Right lobe of liver (tissue), 6 donors: Measurements from ENCODE around the gene ELK3. TPM values are rescaled to one million over a fixed set of nuclear protein-coding genes. Genes with fewer than 3 reads are reported as not detected.

ENCODE experiments used
- ATAC-seq, 4 donors: fragments of 200-7000 bp; cut with Tn5 transposase; one replicate each; pipeline ENCODE4 v1.9.1; 2020; ENCODE audit warnings: mild to moderate bottlenecking in 4 of 4, moderate library complexity in 4 of 4
- DNase-seq, 3 donors: peaks; one replicate each; pipeline ENCODE4 v3.0.0-alpha.2; 2020
- H3K27ac ChIP-seq, 3 donors: fragments of 200-600 bp; one replicate each; pipeline ENCODE4 v1.8.0; 2022
- H3K27me3 ChIP-seq, 2 donors: fragments of 200-600 bp; one replicate each; pipeline ENCODE4 v1.8.0; 2022
- H3K36me3 ChIP-seq, 4 donors: fragments of 200-600 bp; sonication (generic) in 1 of 4; one replicate each; pipeline versions ENCODE4 v1.5.1 to v1.8.0; 2017 to 2022; ENCODE audit warnings: control low read depth in 1 of 4
- H3K4me1 ChIP-seq, 4 donors: fragments of 200-600 bp; sonication (generic) in 1 of 4; one replicate each; pipeline versions ENCODE4 v1.5.1 to v1.8.0; 2017 to 2022; ENCODE audit warnings: control low read depth in 1 of 4
- H3K4me3 ChIP-seq, 3 donors: fragments of 200-600 bp; one replicate each; pipeline ENCODE4 v1.8.0; 2022
- H3K9me3 ChIP-seq, 4 donors: fragments of 200-600 bp; sonication (generic) in 1 of 4; one replicate each; pipeline versions ENCODE4 v1.5.1 to v1.8.0; 2017 to 2022; ENCODE audit warnings: control low read depth in 1 of 4
- POLR2A ChIP-seq: fragments of 450-650 bp; IDR thresholded peaks from one replicate; pipeline ENCODE4 v1.6.1; 2017; ENCODE audit warnings: antibody characterized with exemption, mild to moderate bottlenecking
- WGBS: methylation state at CpG from one replicate; pipeline ENCODE4 v1.1.6; 2018; ENCODE audit warnings: low coverage, low lambda C conversion rate; ENCODE audit not compliant: insufficient coverage; ENCODE audit errors: missing lambda C conversion rate; 5-methylcytosine and 5-hydroxymethylcytosine counted together
- intact Hi-C, 2 donors: fragments of 100-400 bp; cut with DNase I; formaldehyde crosslinking; loops; one replicate each; pipeline versions ENCODE4 v1.11.2 to v1.14.1; 2022
- total RNA-seq, 6 experiments: library from RNA; depleted of rRNA in 2 of 6; stranded (reverse); fragments of >200 nt in 2 of 6; fragmentation: NEBNext Ultra II Directional in 3 of 6; extraction: Animal tissue kit (Norgen Biotek cat#: 25700) in 3 of 6; gene quantifications; one replicate each; pipeline versions ENCODE4 v1.1.0 to v1.2.4, GENCODE V29; 2016 to 2023
- TF ChIP-seq, protein P1 (sequence below), 4 donors: fragments of 200-600 bp in 3 of 4; fragments of 450-650 bp in 1 of 4; IDR thresholded peaks; one replicate each; pipeline versions ENCODE4 v1.5.1 to v1.8.0; 2016 to 2022; ENCODE audit warnings: antibody characterized with exemption in 4 of 4, mild to moderate bottlenecking in 2 of 4
- donor health status: DM: no; HTN: yes; CAD: no.
- donor health status: DM: no; HTN: no; CAD: no.
- donor health status: DM: no; HTN: no; CAD: no.
- donor health status: DM: no; HTN: yes; CAD: no.
- donor health status: DM: no; HTN: yes; CAD: no.

Gene ELK3
- total RNA-seq, 6 experiments from 2014 or later = 5.3 to 11.2 (median 5.8) TPM

DNA sequence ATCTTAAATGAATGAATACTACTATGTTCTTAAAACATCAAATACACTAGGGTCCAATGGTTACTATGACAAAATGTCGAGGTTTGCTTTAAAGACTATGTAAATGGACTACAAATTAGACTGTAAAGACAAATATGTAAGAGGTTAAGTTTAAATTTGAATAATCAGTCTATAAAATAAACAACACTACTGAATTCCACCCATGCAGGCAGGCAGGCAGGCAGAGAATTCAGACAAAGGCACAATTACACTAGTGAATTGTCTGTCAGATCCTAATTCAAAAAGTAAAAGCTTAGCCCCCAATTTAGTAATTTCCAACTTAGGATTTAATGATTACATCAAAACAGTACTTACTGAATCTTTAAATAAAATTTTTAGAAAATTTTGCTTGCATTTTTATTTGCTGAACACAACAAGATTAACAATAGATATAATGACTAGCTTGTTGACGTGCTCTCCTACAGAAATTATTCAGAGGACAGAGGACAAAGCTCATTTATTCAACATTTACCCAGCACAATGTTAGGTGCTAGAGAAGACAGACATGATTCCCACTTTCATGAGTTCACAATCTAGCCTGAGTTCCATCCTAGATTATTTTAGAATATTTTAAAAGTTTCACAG is 108.6 kb downstream of the ELK3 start:
- Histone ChIP-seq H3K27ac (no peak overlapping the region), H3K9me3 (no peaks in the 10 kb centered on the region), H3K36me3 (peaks cover 0 to 11% (median 0%) of the 10 kb centered on the region in 4 donors), H3K27me3 (no peaks in the 10 kb centered on the region), H3K4me1 (no peaks in the 10 kb centered on the region), H3K4me3 (no peak overlapping the region)
- ATAC-seq (no peak), DNase-seq (no peak)
- 75% methylated on average over 2 of the region's 2 CpGs for WGBS
- TF ChIP-seq, protein P1, sequence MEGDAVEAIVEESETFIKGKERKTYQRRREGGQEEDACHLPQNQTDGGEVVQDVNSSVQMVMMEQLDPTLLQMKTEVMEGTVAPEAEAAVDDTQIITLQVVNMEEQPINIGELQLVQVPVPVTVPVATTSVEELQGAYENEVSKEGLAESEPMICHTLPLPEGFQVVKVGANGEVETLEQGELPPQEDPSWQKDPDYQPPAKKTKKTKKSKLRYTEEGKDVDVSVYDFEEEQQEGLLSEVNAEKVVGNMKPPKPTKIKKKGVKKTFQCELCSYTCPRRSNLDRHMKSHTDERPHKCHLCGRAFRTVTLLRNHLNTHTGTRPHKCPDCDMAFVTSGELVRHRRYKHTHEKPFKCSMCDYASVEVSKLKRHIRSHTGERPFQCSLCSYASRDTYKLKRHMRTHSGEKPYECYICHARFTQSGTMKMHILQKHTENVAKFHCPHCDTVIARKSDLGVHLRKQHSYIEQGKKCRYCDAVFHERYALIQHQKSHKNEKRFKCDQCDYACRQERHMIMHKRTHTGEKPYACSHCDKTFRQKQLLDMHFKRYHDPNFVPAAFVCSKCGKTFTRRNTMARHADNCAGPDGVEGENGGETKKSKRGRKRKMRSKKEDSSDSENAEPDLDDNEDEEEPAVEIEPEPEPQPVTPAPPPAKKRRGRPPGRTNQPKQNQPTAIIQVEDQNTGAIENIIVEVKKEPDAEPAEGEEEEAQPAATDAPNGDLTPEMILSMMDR (IDR thresholded peaks at IDR 0.05) = no peak
- no peak for TF ChIP-seq POLR2A
- intact Hi-C loops = no loop called here

DNA sequence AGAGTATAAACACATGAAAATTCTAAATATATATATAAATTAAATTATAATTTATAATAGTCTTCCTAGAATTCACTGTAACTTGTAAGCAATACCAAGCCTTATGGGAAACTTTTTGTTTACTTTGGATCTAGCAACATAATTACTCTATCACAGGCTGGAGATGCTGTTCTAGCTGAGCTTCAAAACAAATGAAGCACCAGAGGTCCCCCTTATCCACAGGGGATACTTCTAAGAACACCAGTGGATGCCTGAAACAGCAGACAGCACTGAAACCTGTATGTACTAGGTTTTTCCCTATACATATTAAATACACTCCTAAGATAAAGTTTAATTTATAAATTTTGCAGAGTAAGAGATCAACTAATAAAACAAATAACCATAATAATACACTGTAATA is 109.5 kb downstream of the ELK3 start:
- H3K27ac ChIP-seq = no peak overlapping the region
- H3K9me3 ChIP-seq = no peaks in the 10 kb centered on the region
- TF ChIP-seq POLR2A = no peak
- no peaks in the 10 kb centered on the region for H3K27me3 ChIP-seq
- H3K36me3 ChIP-seq = peaks cover 0 to 11% (median 0%) of the 10 kb centered on the region in 4 donors
- no peak overlapping the region for H3K4me3 ChIP-seq
- no peaks in the 10 kb centered on the region for H3K4me1 ChIP-seq
- ATAC-seq (peak in 2 of 4 donors; percentile 38 to 47), DNase-seq (no peak)
- intact Hi-C loops = no loop called here

GRCh38 chr12:96305665-96306064 is 111.5 kb downstream of the ELK3 start:
- 72% methylated on average over 2 of the region's 3 CpGs for WGBS
- intact Hi-C loops = no loop called here
- no peaks in the 10 kb centered on the region for H3K9me3 ChIP-seq

GRCh38 chr12:96308881-96309280 is 114.7 kb downstream of the ELK3 start:
- WGBS = 85% methylated on average over 1 of the region's 1 CpG
- H3K36me3 ChIP-seq = peaks cover 0 to 7% (median 0%) of the 10 kb centered on the region in 4 donors
- no peaks in the 10 kb centered on the region for H3K4me1 ChIP-seq
- no peaks in the 10 kb centered on the region for H3K9me3 ChIP-seq
- H3K27me3 ChIP-seq = no peaks in the 10 kb centered on the region
- no peak for ATAC-seq
- intact Hi-C loops = no loop called here
- no peak overlapping the region for H3K4me3 ChIP-seq
- DNase-seq = no peak
- no peak overlapping the region for H3K27ac ChIP-seq
- TF ChIP-seq POLR2A = no peak
- TF ChIP-seq, protein P1 (IDR thresholded peaks at IDR 0.05) = no peak

More at GRCh38 chr12:96305665-96306064, 111.5 kb downstream of the ELK3 start:
- Histone ChIP-seq H3K36me3 (peaks cover 0 to 3% (median 0%) of the 10 kb centered on the region in 4 donors), H3K27me3 (no peaks in the 10 kb centered on the region), H3K4me3 (no peak overlapping the region), H3K4me1 (no peaks in the 10 kb centered on the region), H3K27ac (no peak overlapping the region)
- ATAC-seq = no peak
- TF ChIP-seq, protein P1 (IDR thresholded peaks at IDR 0.05) = no peak
- no peak for TF ChIP-seq POLR2A
- DNase-seq = no peak

DNA sequence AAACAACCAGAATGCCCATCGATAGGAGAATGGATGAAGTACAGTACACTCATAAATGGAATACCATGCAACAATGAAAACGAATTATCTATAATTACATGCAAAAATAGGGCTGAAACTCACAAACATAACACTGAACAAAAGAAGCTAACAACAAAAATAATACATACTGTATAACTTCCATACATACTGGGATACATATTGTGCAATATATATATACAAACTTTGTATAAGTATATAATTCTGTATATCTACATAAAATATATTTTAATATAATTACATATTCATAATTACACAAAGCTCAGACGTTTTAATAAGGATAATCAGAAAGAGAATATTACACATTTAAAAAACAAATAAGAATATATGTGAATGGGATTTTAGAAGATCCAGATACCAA is 115.9 kb downstream of the ELK3 start:
- intact Hi-C loops = no loop called here
- ATAC-seq (no peak), DNase-seq (no peak)
- no peak for TF ChIP-seq POLR2A
- TF ChIP-seq, protein P1 (IDR thresholded peaks at IDR 0.05) = no peak
- Histone ChIP-seq H3K4me1 (no peaks in the 10 kb centered on the region), H3K4me3 (no peak overlapping the region), H3K27ac (no peak overlapping the region), H3K36me3 (peaks cover 0 to 7% (median 0%) of the 10 kb centered on the region in 4 donors), H3K9me3 (no peaks in the 10 kb centered on the region), H3K27me3 (no peaks in the 10 kb centered on the region)
- WGBS = 90% methylated on average over 3 of the region's 3 CpGs
